ENCODE results near the gene TELO2.

The TELO2 gene

GRCh38 chr16:1447965-1448364 lies 45.2 kb upstream of the TELO2 start:
- no peaks in the 10 kb centered on the region for H3K9me3 ChIP-seq (ENCODE audit: low read length)
- TF ChIP-seq EZH2 (IDR thresholded peaks at IDR 0.05; ENCODE audit: borderline replicate concordance, low read length) (no peak), CTCF (IDR thresholded peaks at IDR 0.05; ENCODE audit: low read length) (no peak)
- no peak overlapping the region for H3K9ac ChIP-seq (ENCODE audit: low read length)
- H3K27me3 ChIP-seq (ENCODE audit: insufficient read depth, low read length) = peaks cover 15% of the 10 kb centered on the region
- no peak overlapping the region for H2AFZ ChIP-seq (ENCODE audit: low read length)
- H3K4me2 ChIP-seq (ENCODE audit: low read length) = no peak overlapping the region
- H3K4me3 ChIP-seq (ENCODE audit: low read depth, low read length, poor library complexity, severe bottlenecking) = no peak overlapping the region
- H3F3A ChIP-seq (ENCODE audit: insufficient read depth, low read length) = no peaks in the 10 kb centered on the region
- H3K9me2 ChIP-seq (ENCODE audit: low read depth, low read length) = no peaks in the 10 kb centered on the region
- no peaks in the 10 kb centered on the region for H4K20me1 ChIP-seq (ENCODE audit: insufficient read depth, low read length)
- no peaks in the 10 kb centered on the region for H3K79me2 ChIP-seq (ENCODE audit: insufficient read depth, low read length)
- peaks cover 23% of the 10 kb centered on the region for H3K36me3 ChIP-seq (ENCODE audit: insufficient read depth, low read length)
- no peak overlapping the region for H3K27ac ChIP-seq (ENCODE audit: low read depth, low read length, poor library complexity, severe bottlenecking)
- H3K4me1 ChIP-seq (ENCODE audit: insufficient read depth, low read length, severe bottlenecking) = peaks cover 4% of the 10 kb centered on the region

GRCh38 chr16:1448536-1449116 lies 44.5 kb upstream of the TELO2 start:
- Histone ChIP-seq H3K27ac (ENCODE audit: low read depth, low read length, poor library complexity, severe bottlenecking) (no peak overlapping the region), H3K4me2 (ENCODE audit: low read length) (no peak overlapping the region), H3K4me1 (ENCODE audit: insufficient read depth, low read length, severe bottlenecking) (peaks cover 4% of the 10 kb centered on the region), H2AFZ (ENCODE audit: low read length) (no peak overlapping the region), H4K20me1 (ENCODE audit: insufficient read depth, low read length) (no peaks in the 10 kb centered on the region), H3K4me3 (ENCODE audit: low read depth, low read length, poor library complexity, severe bottlenecking) (no peak overlapping the region), H3K36me3 (ENCODE audit: insufficient read depth, low read length) (peaks cover 27% of the 10 kb centered on the region), H3F3A (ENCODE audit: insufficient read depth, low read length) (no peaks in the 10 kb centered on the region), H3K9me2 (ENCODE audit: low read depth, low read length) (no peaks in the 10 kb centered on the region), H3K9ac (ENCODE audit: low read length) (no peak overlapping the region), H3K79me2 (ENCODE audit: insufficient read depth, low read length) (no peaks in the 10 kb centered on the region), H3K9me3 (ENCODE audit: low read length) (no peaks in the 10 kb centered on the region), H3K27me3 (ENCODE audit: insufficient read depth, low read length) (peaks cover 9% of the 10 kb centered on the region)
- no peak for TF ChIP-seq CTCF (IDR thresholded peaks at IDR 0.05; ENCODE audit: low read length)

- Histone ChIP-seq H3K9me3 (ENCODE audit: low read length) (no peaks in the 10 kb centered on the region), H3K79me2 (ENCODE audit: insufficient read depth, low read length) (no peaks in the 10 kb centered on the region), H4K20me1 (ENCODE audit: insufficient read depth, low read length) (no peaks in the 10 kb centered on the region), H3K9me2 (ENCODE audit: low read depth, low read length) (no peaks in the 10 kb centered on the region), H2AFZ (ENCODE audit: low read length) (no peak overlapping the region), H3K9ac (ENCODE audit: low read length) (no peak overlapping the region), H3K36me3 (ENCODE audit: insufficient read depth, low read length) (peaks cover 34% of the 10 kb centered on the region), H3F3A (ENCODE audit: insufficient read depth, low read length) (no peaks in the 10 kb centered on the region), H3K27me3 (ENCODE audit: insufficient read depth, low read length) (peaks cover 4% of the 10 kb centered on the region; the same call in 1 of the 2 replicates), H3K27ac (ENCODE audit: low read depth, low read length, poor library complexity, severe bottlenecking) (no peak overlapping the region), H3K4me2 (ENCODE audit: low read length) (no peak overlapping the region), H3K4me1 (ENCODE audit: insufficient read depth, low read length, severe bottlenecking) (peaks cover 4% of the 10 kb centered on the region), H3K4me3 (ENCODE audit: low read depth, low read length, poor library complexity, severe bottlenecking) (no peak overlapping the region)
- no peak for TF ChIP-seq EZH2 (IDR thresholded peaks at IDR 0.05; ENCODE audit: borderline replicate concordance, low read length)
- no peak for TF ChIP-seq CTCF (IDR thresholded peaks at IDR 0.05; ENCODE audit: low read length)
Measured at GRCh38 chr16:1449201-1449788, 43.9 kb upstream of the TELO2 start.
